Measurements from ENCODE around the gene KIAA1755.

DNA sequence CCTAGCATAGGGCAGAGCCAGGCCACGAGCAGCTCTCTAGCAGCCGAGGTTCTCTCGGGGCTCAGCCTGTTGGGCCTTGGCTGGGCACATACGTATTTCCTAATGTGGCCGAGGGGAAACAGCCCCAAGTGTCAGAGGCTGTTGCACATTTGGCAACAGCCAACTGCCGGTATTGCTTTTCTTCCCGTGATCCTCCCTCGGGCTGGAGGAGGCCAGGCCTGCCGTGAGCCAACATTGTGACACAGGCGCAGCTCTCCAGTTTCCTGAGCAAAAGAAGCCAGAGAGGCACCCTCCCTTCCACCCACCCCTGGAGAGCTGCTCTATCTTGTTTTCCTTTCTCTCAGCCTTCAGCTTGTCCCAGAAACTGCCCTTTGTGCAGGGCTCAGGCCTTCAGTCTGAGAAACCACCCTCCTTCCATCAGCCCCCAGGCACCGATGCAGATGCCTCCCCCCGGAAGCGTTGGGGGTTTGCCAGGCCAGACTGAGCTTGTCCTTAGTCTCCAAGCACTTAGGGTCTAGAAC, 38.3 kb upstream of the KIAA1755 start:
- TF ChIP-seq, protein P1, sequence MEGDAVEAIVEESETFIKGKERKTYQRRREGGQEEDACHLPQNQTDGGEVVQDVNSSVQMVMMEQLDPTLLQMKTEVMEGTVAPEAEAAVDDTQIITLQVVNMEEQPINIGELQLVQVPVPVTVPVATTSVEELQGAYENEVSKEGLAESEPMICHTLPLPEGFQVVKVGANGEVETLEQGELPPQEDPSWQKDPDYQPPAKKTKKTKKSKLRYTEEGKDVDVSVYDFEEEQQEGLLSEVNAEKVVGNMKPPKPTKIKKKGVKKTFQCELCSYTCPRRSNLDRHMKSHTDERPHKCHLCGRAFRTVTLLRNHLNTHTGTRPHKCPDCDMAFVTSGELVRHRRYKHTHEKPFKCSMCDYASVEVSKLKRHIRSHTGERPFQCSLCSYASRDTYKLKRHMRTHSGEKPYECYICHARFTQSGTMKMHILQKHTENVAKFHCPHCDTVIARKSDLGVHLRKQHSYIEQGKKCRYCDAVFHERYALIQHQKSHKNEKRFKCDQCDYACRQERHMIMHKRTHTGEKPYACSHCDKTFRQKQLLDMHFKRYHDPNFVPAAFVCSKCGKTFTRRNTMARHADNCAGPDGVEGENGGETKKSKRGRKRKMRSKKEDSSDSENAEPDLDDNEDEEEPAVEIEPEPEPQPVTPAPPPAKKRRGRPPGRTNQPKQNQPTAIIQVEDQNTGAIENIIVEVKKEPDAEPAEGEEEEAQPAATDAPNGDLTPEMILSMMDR (IDR thresholded peaks at IDR 0.05) = no peak
- no peak for TF ChIP-seq POLR2A (IDR thresholded peaks at IDR 0.05)
- peak; percentile 63 to 95 (median 86) for TF ChIP-seq POLR2AphosphoS5 (IDR thresholded peaks at IDR 0.05)

All from breast epithelium (tissue), 3 donors.